HCT116 (cell line): Measurements from ENCODE around the gene CCDC160.

ENCODE experiments used
- CEBPB ChIP-seq: IDR thresholded peaks from 2 replicates; pipeline ENCODE4 v1.6.1; 2012; ENCODE audit warnings: low read depth
- CTCF ChIP-seq, 3 experiments: fragments of 200-600 bp in 1 of 3; sonication (generic) in 1 of 3; IDR thresholded peaks in 2 of 3; conservative IDR thresholded peaks in 1 of 3; 2 replicates each; pipeline ENCODE4 v1.5.1; 2012 to 2017; ENCODE audit warnings: low read depth in 2 of 3, low read length in 2 of 3, antibody characterized with exemption in 1 of 3, borderline replicate concordance in 1 of 3, control low read depth in 1 of 3, mild to moderate bottlenecking in 1 of 3, mixed read lengths in 1 of 3, mixed run types in 1 of 3, moderate library complexity in 1 of 3; ENCODE audit not compliant: insufficient read depth in 1 of 3
- MAX ChIP-seq: IDR thresholded peaks from 2 replicates; pipeline ENCODE4 v1.6.1; 2012
- POLR2A ChIP-seq: IDR thresholded peaks from 2 replicates; pipeline ENCODE4 v1.7.0; 2011; ENCODE audit warnings: borderline replicate concordance; ENCODE audit not compliant: insufficient read depth, insufficient read length; ENCODE audit errors: extremely low read depth
- SP1 ChIP-seq: IDR thresholded peaks from 2 replicates; pipeline ENCODE4 v1.6.1; 2012; ENCODE audit warnings: low read depth
- TCF7L2 ChIP-seq: IDR thresholded peaks from 2 replicates; pipeline ENCODE4 v1.7.0; 2011; ENCODE audit warnings: borderline replicate concordance, inconsistent platforms; ENCODE audit not compliant: insufficient read depth, insufficient read length; ENCODE audit errors: extremely low read depth

GRCh38 chrX:134194915-134195314, 42.1 kb upstream of the CCDC160 start:
- no peak for TF ChIP-seq MAX
- no peak for TF ChIP-seq POLR2A
- no peak for TF ChIP-seq SP1
- TF ChIP-seq CTCF (IDR thresholded peaks at IDR 0.05 in 2 of 3, conservative IDR thresholded peaks at IDR 0.05 in 1 of 3; ENCODE audit: borderline replicate concordance in 1 of 3, insufficient read depth in 1 of 3, low read depth in 2 of 3, low read length in 2 of 3) = no peak
- no peak for TF ChIP-seq TCF7L2
- TF ChIP-seq CEBPB = no peak
